DMS79 (cell line): ENCODE measurements around the gene ACY1.

Source experiments
- DNase-seq: peaks from one replicate; lab custom pipeline; 2025; lab: John Stamatoyannopoulos, UW

The ACY1 gene

GRCh38 chr3:51982838-51983577 lies at the start of gene ACY1:
ACY1 (plus strand) TSS chr3:51983535; CDS start chr3:51984065, 530 bp downstream.
- peak; percentile 46 for DNase-seq

DNA sequence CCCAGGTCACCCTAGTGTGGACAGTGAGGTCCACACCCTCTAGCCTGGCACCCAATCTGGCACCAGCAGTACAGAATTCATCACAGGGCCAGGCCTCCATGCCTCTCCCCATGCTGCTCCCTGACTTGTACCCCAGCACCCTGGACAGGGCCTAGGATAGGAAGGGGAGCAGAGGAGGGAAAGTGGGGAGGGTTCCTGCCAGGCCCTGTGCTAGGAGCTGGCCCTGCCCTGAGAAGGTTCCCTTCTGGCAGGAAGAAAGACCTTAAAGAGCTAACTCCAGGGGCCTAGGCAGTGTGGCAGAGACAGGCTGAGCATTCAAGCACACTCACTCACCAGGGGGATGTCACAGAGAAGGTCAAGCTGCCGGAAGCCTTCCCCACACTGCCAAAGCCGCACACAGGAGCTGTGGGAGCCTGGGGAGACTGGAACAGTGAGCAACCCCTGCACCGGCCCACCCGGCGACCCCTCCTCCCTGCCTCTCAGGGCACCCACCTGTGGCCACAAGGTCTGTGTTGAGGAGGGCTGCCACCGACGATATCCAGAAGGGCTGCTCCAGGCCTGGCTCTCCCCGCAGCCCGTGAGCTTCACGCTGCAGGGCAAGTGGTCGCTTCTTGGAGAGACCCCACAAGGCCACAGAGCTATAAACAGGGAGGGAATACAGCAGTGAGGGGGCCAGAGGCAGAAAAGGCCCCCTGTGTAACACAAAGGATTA lies 49.0 kb upstream of the ACY1 start:
- DNase-seq, result no peak

GRCh38 chr3:51934991-51935885 lies 48.1 kb upstream of the ACY1 start:
- no peak for DNase-seq

- no peak for DNase-seq
Measured at GRCh38 chr3:51935886-51936755, 47.2 kb upstream of the ACY1 start.

- no peak for DNase-seq
Measured at GRCh38 chr3:51937014-51937413, 46.3 kb upstream of the ACY1 start.

DNA sequence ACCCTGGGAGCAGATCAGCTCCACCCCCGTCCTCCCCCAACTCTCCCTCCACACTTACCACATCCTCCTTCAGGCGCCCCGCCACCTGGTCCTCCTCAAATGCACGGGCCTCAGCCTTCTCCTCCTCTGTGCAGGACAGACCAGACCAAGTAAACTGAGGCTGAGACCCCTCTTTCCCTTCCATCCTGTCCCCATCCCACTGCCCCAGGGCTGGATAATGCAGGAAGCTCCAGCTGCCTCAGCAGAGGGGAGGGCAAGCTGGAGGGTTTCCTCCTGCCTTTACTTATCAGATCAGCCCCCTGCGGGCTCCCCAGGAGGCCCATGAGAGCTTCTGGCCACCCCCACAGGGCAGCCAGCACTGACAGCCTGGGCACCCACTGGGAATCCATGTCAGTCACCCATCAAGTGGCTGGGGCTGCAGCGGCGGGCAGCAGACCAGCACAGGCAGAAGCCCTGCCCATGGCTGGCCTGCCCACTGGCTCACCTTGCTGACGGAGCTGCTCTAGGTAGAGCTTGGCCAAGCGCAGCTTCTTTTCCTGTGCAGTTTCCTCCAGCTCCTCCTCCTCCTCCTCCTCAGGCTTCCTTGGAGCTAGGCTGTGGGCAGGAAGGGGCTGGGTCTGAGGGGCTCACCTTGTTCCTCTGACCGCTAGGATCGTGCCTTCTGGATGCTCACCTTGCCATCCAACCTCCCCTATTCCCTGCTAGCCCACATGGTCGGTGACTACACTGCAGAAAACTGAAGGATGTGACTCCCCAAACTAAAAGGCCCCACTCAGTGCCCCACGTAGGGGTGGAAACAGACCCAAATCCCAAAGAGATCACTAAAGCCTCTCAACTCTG lies 45.5 kb upstream of the ACY1 start:
- no peak for DNase-seq

DNA sequence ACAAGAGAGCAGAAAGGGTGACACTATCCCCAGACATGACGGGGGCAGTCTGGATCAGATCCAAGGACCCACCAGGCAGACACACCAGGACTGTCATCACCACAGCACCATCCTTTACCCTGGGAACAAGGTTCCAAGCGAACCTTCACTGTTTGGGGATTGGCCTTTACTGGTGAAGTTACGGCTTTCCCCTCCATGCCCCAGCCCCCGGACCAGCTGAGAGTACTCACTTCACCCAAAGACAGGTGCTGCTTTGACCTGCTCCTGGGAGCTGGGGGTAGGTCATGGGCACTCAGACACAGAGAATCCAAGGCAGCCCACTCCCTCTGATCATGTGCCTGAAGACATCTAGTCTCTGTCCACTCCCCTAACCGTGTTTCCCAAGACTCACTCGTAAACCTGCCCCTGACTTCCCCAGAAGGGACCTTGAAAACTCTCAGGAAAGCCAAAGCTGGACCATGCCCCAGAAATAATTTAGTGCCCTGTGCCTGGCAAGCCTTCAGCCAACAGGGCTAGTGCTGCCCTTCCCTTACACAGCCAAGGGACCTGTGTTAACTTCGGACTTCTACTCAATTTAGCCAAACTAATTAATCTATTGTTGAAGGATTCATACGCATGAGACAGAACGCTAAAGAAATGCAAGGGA lies 44.4 kb upstream of the ACY1 start:
- no peak for DNase-seq

DNA sequence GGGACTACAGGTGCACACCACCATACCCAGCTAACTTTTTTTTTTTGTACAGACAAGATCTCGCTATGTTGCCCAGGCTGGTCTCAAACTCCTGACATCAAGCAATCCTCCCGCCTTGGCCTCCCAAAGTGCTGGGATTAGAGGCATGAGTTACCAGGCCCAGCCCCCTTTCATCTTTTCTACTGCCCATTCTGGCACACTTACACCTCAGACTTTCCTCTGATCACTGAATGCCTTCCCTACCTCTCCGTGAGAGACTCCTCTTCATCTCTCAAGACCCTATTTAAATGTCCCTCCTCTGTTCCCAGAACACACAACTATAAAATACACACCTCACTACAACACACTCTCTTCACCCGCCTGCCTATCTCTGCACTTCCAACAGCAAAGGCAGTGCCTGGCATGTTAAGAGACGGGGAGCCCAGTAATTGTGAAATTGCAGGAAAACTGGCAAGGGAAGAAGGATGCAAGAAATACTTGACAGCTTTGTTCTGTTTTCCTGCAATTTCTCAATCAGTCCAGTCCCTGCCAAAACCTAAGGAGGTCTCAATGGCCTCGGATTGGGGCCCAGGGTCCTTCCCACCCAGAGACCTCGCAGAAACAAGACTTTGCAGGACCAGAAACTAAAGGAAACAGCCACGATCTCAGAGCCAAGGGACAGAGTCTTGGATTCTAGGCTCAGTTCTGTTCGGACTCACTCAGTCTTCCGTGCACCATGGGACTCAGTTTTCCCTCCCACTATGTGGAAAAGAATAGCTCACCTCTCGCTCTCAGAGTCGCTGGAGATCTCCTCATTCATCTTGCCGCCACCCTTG lies 42.5 kb upstream of the ACY1 start:
- no peak for DNase-seq

DNA sequence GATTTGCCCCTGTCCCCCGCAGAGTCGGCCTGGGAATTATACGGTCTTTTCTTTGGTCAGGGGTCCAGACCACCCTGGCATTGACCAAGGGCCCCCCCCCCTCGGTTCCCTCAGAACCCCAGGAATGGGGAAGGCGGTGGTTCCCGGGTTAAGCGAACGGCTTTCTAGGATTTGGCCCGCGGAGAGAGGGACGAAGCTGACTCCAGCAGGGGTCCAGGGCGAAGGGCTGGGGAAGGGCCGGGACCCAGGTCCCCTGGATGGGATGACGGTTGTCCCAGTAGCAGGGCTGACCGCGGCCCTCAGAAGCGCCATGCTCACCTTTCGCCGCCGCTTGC lies 41.9 kb upstream of the ACY1 start:
- no peak for DNase-seq

DNA sequence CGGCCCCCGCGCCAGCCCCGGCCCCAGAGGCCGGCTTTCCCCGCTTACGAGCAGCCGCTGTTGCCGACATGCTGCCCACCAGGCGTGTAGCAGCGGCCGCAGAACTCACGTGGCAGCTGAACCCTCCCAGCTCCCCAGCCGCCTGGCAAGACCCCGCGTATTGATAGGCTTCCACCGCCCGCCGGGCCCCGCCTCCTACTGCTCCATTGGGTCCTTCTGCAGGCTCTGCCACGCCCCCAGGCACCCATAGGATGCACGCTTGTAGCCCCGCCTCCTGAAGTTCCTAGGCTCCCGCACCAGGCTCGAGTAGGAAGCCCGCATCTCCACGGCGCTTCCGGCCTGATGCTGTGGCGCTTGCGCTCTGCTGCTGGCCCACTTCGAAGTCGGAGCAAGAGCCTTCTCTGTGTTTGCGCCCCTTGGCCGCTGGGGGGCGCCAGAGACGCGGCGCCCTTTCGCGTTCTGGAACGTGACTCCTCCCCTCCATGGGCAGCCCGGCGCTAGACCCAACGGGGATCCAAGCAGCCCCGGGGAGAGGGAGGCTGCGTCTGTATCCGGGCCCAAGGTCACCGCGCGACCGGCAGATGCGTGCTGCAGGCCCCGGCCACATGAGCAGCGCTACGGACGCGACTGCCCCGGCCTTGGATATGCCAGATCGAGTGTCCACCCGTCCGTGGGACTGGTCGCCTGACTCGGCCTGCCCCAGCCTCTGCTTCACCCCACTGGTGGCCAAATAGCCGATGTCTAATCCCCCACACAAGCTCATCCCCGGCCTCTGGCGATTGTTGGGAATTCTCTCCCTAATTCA lies 41.3 kb upstream of the ACY1 start, which contains the start of the genes PARP3 and RRP9:
Gene PARP3 (plus strand): TSS at position 566 of the 805 bp plus-strand sequence. CDS start 993 bp downstream, outside the sequence.
Gene RRP9 (minus strand): TSS at position 107 of the 805 bp plus-strand sequence. CDS start 37 bp downstream, at position 70.
- DNase-seq, result peak; percentile 94

DNA sequence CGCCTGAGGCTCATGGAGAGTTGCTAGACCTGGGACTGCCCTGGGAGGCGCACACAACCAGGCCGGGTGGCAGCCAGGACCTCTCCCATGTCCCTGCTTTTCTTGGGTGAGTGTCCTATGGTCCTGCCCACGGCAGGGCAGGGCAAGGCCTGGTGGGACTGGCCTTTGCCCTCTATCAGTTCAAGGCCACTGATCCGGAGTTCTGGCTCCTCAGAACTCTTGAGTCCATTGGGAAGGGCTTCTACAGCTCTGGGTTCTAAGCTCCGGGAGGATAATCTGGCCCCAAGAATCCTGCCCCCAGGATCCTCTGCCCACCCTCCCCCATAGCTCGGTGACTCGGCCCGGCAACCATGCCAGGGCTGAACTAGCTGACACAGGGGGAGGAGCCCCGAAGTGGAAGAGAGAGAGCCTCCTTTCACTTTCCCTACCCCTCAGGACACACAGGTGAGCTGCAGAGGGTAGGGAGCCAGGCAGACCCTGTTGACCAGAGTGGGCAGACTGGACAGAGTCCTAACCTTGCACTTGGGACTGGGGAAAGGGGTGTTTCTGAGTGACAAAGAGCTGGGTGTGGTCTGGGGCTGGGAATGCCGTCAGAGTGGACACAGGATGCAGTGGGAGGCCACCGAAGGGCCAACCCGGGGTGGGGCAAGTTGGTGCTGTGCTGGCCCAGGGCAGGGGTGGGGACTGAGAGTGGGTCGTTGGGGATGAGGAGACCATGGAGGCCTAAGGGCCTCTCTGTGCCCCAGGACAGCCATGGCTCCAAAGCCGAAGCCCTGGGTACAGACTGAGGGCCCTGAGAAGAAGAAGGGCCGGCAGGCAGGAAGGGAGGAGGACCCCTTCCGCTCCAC lies 40.5 kb upstream of the ACY1 start:
- no peak for DNase-seq

DNA sequence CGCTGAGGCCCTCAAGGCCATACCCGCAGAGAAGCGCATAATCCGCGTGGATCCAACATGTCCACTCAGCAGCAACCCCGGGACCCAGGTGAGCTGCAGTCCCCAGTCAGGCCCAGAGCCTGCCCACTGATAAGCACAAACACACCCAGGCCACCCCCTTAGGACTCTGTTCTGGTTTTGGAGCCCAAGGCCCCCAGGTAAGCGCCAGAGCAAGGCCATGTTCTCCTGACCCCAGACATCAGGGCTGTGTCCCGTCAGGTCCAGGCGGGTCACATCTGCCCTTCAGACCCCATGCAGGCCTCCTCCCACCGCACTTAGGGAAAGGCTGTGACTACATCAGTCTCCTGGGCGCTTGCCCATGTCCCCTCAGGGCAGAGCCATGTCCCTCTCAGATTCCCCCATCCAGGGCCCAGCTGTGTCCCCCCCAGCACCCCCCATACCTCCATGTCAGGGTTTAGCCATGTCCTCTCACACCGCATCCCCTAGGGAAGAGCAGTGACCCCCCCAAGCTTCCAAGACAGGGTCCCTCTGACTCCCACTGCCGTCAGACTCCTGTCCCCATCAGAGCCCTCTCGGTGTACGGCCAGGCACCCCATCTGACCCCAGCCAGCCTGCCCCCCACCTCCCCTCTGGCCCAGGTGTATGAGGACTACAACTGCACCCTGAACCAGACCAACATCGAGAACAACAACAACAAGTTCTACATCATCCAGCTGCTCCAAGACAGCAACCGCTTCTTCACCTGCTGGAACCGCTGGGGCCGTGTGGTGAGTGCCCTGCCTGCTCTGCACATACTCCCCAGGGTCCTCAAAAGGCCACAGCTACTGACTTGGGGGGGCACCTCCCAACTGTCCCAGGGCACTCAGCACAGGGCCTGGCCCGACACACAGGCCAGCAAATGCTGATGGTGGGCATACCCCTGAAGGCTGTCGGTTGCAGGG lies 39.6 kb upstream of the ACY1 start:
- DNase-seq, result no peak

DNA sequence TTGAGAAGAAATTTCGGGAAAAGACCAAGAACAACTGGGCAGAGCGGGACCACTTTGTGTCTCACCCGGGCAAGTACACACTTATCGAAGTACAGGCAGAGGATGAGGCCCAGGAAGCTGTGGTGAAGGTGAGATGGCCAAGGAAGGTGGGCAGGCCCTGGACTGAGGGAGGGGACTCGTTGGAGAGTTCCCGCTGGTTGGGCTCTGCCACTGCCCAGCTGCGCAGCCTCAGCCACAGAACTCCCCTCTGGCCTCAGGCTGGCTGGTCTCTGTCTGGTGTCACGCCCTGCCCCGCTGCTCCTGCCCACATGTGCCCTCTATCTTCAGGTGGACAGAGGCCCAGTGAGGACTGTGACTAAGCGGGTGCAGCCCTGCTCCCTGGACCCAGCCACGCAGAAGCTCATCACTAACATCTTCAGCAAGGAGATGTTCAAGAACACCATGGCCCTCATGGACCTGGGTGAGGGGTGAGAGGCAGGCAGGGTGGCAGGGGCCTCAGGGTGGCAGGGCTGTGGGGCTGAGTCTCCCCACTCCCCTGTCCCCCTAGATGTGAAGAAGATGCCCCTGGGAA lies 38.8 kb upstream of the ACY1 start:
- DNase-seq, result no peak

DNA sequence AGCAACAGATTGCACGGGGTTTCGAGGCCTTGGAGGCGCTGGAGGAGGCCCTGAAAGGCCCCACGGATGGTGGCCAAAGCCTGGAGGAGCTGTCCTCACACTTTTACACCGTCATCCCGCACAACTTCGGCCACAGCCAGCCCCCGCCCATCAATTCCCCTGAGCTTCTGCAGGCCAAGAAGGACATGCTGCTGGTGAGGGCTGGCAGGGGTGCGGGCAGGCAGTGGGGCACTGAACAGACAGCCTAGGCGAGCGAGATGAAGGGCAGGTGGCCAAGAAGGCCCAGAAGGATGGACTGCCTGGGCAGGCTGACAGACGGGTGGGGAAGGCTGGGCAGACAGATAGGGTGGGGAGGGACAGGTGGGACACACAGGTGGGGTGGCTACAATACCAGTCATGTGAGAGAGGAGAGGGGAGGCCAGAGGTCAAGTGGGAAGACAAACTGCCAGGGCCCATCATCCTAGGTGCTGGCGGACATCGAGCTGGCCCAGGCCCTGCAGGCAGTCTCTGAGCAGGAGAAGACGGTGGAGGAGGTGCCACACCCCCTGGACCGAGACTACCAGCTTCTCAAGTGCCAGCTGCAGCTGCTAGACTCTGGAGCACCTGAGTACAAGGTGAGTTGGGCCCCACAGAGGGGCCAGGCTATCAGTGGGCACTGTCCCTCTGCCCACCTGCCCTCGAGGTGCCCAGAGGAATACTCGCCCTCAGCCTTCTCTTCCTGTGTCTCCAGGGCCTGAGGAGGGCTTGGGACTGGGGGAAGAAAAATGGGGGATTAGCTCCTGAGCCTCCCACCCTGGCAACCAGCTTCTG lies 38.1 kb upstream of the ACY1 start:
- DNase-seq, result no peak
